HEK293 (cell line): ENCODE data around the gene S100A1.

Experiments
- CTCF ChIA-PET: fragments of 350-600 bp; formaldehyde crosslinking; extraction: SDS; loops from one replicate; lab custom pipeline; 2021; ENCODE audit warnings: antibody characterized with exemption; lab: Yijun Ruan, JAX
- POLR2A ChIA-PET: fragments of 300-600 bp; formaldehyde crosslinking; extraction: SDS; loops from one replicate; lab custom pipeline; 2020; ENCODE audit warnings: antibody characterized with exemption, inconsistent platforms; lab: Yijun Ruan, JAX
- H3K27ac ChIP-seq: fragments of 200-500 bp; sonication (Bioruptor generic); 2 replicates; pipeline ENCODE4 v1.5.1; 2014; ENCODE audit warnings: low read depth, low read length, control low read depth, inconsistent platforms; ENCODE audit errors: extremely low read depth
- H3K36me3 ChIP-seq, 2 experiments: fragments of 200-500 bp in 1 of 2; sonication (Bioruptor generic) in 1 of 2; 1 replicate in 1 of 2; 2 replicates in 1 of 2; pipeline ENCODE4 v1.5.1; 2014 to 2017; ENCODE audit warnings: inconsistent platforms in 2 of 2, low read length in 2 of 2; ENCODE audit not compliant: control insufficient read depth in 2 of 2, insufficient read depth in 1 of 2
- H3K4me1 ChIP-seq: fragments of 200-500 bp; sonication (Bioruptor generic); 2 replicates; pipeline ENCODE4 v1.5.1; 2014; ENCODE audit warnings: mild to moderate bottlenecking, low read length, inconsistent platforms; ENCODE audit not compliant: control insufficient read depth, insufficient read depth
- H3K4me3 ChIP-seq: 2 replicates; pipeline ENCODE4 v1.5.1; 2011; ENCODE audit warnings: low read depth, mild to moderate bottlenecking, control low read depth, low read length, moderate library complexity
- H3K9me3 ChIP-seq: fragments of 200-500 bp; sonication (Bioruptor generic); 2 replicates; pipeline ENCODE4 v1.5.1; 2014; ENCODE audit warnings: low read depth, low read length, inconsistent platforms; ENCODE audit not compliant: control insufficient read depth, insufficient read depth
- GFI1B ChIP-seq: fragments of 450-650 bp; formaldehyde crosslinking; IDR thresholded peaks from 2 replicates; pipeline ENCODE4 v1.5.1; 2016; ENCODE audit warnings: missing biosample characterization, missing genetic modification characterization
- GLIS2 ChIP-seq: fragments of 450-650 bp; formaldehyde crosslinking; IDR thresholded peaks from 2 replicates; pipeline ENCODE4 v1.5.1; 2016; ENCODE audit warnings: missing biosample characterization, missing genetic modification characterization
- KLF1 ChIP-seq: fragments of 450-650 bp; formaldehyde crosslinking; IDR thresholded peaks from 2 replicates; pipeline ENCODE4 v1.5.1; 2016; ENCODE audit warnings: missing biosample characterization, missing genetic modification characterization
- MYNN ChIP-seq: fragments of 450-650 bp; formaldehyde crosslinking; IDR thresholded peaks from 2 replicates; pipeline ENCODE4 v1.5.1; 2016; ENCODE audit warnings: missing biosample characterization, missing genetic modification characterization, borderline replicate concordance
- ZBTB17 ChIP-seq: fragments of 450-650 bp; formaldehyde crosslinking; IDR thresholded peaks from 2 replicates; pipeline ENCODE4 v1.5.1; 2016; ENCODE audit warnings: missing biosample characterization, missing genetic modification characterization
- ZBTB8A ChIP-seq: fragments of 450-650 bp; formaldehyde crosslinking; IDR thresholded peaks from 2 replicates; pipeline ENCODE4 v1.5.1; 2016; ENCODE audit warnings: missing biosample characterization, missing genetic modification characterization
- ZIC2 ChIP-seq: fragments of 450-650 bp; formaldehyde crosslinking; IDR thresholded peaks from 2 replicates; pipeline ENCODE4 v1.5.1; 2016; ENCODE audit warnings: missing biosample characterization, missing genetic modification characterization
- ZNF132 ChIP-seq: fragments of 450-650 bp; formaldehyde crosslinking; IDR thresholded peaks from 2 replicates; pipeline ENCODE4 v1.5.1; 2017; ENCODE audit warnings: missing biosample characterization, missing genetic modification characterization, borderline replicate concordance
- ZNF266 ChIP-seq: fragments of 450-650 bp; formaldehyde crosslinking; IDR thresholded peaks from 2 replicates; pipeline ENCODE4 v1.5.1; 2016; ENCODE audit warnings: missing biosample characterization, missing genetic modification characterization, low read depth
- ZNF292 ChIP-seq: fragments of 450-650 bp; formaldehyde crosslinking; IDR thresholded peaks from 2 replicates; pipeline ENCODE4 v1.5.1; 2016; ENCODE audit warnings: low read depth, missing biosample characterization, missing genetic modification characterization, borderline replicate concordance
- ZNF335 ChIP-seq: fragments of 450-650 bp; formaldehyde crosslinking; conservative IDR thresholded peaks from 2 replicates; pipeline ENCODE4 v1.5.1; 2016; ENCODE audit warnings: missing biosample characterization, missing genetic modification characterization
- ZNF341 ChIP-seq: fragments of 450-650 bp; formaldehyde crosslinking; IDR thresholded peaks from 2 replicates; pipeline ENCODE4; 2016; ENCODE audit warnings: low read depth, missing biosample characterization, missing genetic modification characterization
- ZNF426 ChIP-seq: fragments of 450-650 bp; formaldehyde crosslinking; IDR thresholded peaks from 2 replicates; pipeline ENCODE4 v1.5.1; 2017; ENCODE audit warnings: missing biosample characterization, missing genetic modification characterization, mild to moderate bottlenecking, inconsistent platforms, moderate library complexity
- ZNF768 ChIP-seq: fragments of 450-650 bp; formaldehyde crosslinking; IDR thresholded peaks from 2 replicates; pipeline ENCODE4 v1.5.1; 2018; ENCODE audit warnings: missing biosample characterization, mild to moderate bottlenecking, missing genetic modification characterization
- TF ChIP-seq, protein P1 (sequence below): fragments of 450-650 bp; formaldehyde crosslinking; IDR thresholded peaks from 2 replicates; pipeline ENCODE4 v1.5.1; 2016; ENCODE audit warnings: missing biosample characterization, missing genetic modification characterization
- TF ChIP-seq, protein P2 (sequence below): fragments of 450-650 bp; formaldehyde crosslinking; IDR thresholded peaks from 2 replicates; pipeline ENCODE4 v1.5.1; 2017; ENCODE audit warnings: missing biosample characterization, mild to moderate bottlenecking, missing genetic modification characterization, moderate library complexity
- TF ChIP-seq, protein P3 (sequence below): fragments of 450-650 bp; formaldehyde crosslinking; conservative IDR thresholded peaks from 2 replicates; pipeline ENCODE4 v1.5.1; 2016; ENCODE audit warnings: low read depth, missing biosample characterization, missing genetic modification characterization
- TF ChIP-seq, protein P4 (sequence below): fragments of 450-650 bp; IDR thresholded peaks from 2 replicates; pipeline ENCODE4 v1.5.1; 2018; ENCODE audit warnings: missing biosample characterization, mild to moderate bottlenecking, missing genetic modification characterization
- TF ChIP-seq, protein P5 (sequence below): fragments of 450-650 bp; formaldehyde crosslinking; IDR thresholded peaks from 2 replicates; pipeline ENCODE4 v1.5.1; 2016; ENCODE audit warnings: missing biosample characterization, missing genetic modification characterization

S100A1 gene

DNA sequence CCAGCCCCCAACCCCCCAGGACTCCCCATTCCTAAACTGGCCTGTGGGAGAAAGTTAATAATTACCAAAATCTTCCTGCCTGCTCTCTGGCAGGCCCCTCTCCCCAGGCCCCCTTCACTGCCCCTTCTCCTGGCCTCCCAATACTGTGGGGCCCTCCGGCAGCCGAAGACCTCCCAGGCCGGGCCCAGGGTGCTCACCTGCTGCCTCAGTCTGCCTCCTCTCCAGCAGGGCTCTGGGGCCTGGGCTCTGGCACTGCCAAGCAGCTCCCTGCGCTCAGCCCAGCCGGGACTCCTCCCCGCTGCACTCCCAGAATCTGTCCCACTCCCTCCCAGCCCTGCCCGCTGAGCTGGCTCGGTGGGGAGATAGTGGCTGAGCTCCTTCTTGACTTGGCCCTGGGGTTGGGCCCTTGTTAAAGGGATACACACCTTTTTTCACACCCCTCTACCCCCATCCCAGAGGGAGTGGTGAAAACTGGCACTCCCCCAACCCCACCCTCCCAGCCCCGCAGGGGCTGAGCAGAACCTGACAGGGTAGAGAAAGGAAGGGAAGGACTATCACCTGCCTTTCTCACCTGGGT is 15.4 kb upstream of the S100A1 start, which contains the start of gene S100A16:
TSS of gene S100A16 (minus strand) at position 383 of the 577 bp plus-strand sequence. CDS start 4,986 bp downstream, outside the sequence.
- ChIA-PET POLR2A (interaction anchor here (1.1 to 1.9 kb wide), 2 partner anchors 14 to 21 kb away, joined by 6 to 24 read pairs; partner anchors contain the start of genes CHTOP, S100A1 and S100A13), CTCF (interaction anchor here (0.6 to 4.8 kb wide), 3 partner anchors 14 to 118 kb away, joined by 3 to 28 read pairs (median 6); partner anchors contain the start of genes S100A1 and S100A13)
- TF ChIP-seq, protein P1, sequence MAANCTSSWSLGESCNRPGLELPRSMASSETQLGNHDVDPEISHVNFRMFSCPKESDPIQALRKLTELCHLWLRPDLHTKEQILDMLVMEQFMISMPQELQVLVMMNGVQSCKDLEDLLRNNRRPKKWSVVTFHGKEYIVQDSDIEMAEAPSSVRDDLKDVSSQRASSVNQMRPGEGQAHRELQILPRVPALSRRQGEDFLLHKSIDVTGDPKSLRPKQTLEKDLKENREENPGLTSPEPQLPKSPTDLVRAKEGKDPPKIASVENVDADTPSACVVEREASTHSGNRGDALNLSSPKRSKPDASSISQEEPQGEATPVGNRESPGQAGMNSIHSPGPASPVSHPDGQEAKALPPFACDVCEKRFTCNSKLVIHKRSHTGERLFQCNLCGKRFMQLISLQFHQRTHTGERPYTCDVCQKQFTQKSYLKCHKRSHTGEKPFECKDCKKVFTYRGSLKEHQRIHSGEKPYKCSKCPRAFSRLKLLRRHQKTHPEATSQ: no peak
- TF ChIP-seq MYNN (tag by site-specific recombination) (no peak), ZNF292 (tag by site-specific recombination) (no peak), GLIS2 (tag by site-specific recombination) (0 out of 2 replicates have a peak, but pooled peaks have one; percentile 3), ZNF426 (no peak), ZIC2 (tag by site-specific recombination) (peak; percentile 92), KLF1 (tag by site-specific recombination) (peak; percentile 74), ZNF341 (tag by site-specific recombination) (peak; percentile 28; the same call in 1 of the 2 replicates)
- TF ChIP-seq, protein P2, sequence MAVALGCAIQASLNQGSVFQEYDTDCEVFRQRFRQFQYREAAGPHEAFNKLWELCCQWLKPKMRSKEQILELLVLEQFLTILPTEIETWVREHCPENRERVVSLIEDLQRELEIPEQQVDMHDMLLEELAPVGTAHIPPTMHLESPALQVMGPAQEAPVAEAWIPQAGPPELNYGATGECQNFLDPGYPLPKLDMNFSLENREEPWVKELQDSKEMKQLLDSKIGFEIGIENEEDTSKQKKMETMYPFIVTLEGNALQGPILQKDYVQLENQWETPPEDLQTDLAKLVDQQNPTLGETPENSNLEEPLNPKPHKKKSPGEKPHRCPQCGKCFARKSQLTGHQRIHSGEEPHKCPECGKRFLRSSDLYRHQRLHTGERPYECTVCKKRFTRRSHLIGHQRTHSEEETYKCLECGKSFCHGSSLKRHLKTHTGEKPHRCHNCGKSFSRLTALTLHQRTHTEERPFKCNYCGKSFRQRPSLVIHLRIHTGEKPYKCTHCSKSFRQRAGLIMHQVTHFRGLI (tag by site-specific recombination): 0 out of 2 replicates have a peak, but pooled peaks have one; percentile 21
- no peak within 1 kb of the TSS for H3K27ac ChIP-seq
- H3K4me1 ChIP-seq: no peaks in the 10 kb centered on the region
- H3K9me3 ChIP-seq: no peaks in the 10 kb centered on the region
- peaks cover 0 to under 1% of the 10 kb centered on the region in 2 experiments; a peak in 1 of 3 replicates for H3K36me3 ChIP-seq
- peak within 1 kb of the TSS; percentile 24 for H3K4me3 ChIP-seq

DNA sequence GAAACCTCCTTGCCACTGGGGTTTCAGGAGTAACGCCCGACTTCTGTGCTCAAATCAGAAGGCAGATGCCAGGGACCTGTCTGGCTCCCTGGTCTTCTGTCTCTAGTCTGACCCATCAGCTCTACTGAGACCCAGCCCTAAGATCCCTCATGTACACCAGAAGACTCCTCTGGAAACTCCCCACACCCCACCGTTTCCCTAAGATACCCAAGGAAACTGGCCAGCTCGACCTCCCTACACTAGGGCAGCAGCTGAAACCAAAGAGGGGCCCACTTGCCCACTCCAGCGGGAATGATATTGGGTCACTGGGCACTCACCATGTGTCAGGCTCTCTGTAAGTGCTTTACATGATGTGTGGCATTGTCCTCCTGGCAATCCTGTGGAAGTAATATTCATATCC is 14.8 kb upstream of the S100A1 start:
- H3K9me3 ChIP-seq: no peaks in the 10 kb centered on the region
- peaks cover 0 to 3% of the 10 kb centered on the region in 2 experiments; a peak in 1 of 3 replicates for H3K36me3 ChIP-seq
- no peaks in the 10 kb centered on the region for H3K4me1 ChIP-seq
- ChIA-PET CTCF (interaction anchor here (1.0 to 4.8 kb wide), 2 partner anchors 14 to 41 kb away, joined by 3 to 28 read pairs; partner anchors contain the start of genes S100A1 and S100A13), POLR2A (interaction anchor here (1.9 to 3.3 kb wide), 2 partner anchors 14 to 20 kb away, joined by 10 to 24 read pairs; partner anchors contain the start of genes CHTOP, S100A1 and S100A13)
- H3K27ac ChIP-seq: no peak overlapping the region
- H3K4me3 ChIP-seq: no peak overlapping the region
- TF ChIP-seq ZNF768 (tag by site-specific recombination) (no peak), ZBTB17 (no peak), GFI1B (no peak), ZBTB8A (tag by site-specific recombination) (no peak), ZNF266 (tag by site-specific recombination) (no peak), ZNF335 (tag by site-specific recombination) (no peak), ZNF132 (tag by site-specific recombination) (no peak)
- TF ChIP-seq, protein P3, sequence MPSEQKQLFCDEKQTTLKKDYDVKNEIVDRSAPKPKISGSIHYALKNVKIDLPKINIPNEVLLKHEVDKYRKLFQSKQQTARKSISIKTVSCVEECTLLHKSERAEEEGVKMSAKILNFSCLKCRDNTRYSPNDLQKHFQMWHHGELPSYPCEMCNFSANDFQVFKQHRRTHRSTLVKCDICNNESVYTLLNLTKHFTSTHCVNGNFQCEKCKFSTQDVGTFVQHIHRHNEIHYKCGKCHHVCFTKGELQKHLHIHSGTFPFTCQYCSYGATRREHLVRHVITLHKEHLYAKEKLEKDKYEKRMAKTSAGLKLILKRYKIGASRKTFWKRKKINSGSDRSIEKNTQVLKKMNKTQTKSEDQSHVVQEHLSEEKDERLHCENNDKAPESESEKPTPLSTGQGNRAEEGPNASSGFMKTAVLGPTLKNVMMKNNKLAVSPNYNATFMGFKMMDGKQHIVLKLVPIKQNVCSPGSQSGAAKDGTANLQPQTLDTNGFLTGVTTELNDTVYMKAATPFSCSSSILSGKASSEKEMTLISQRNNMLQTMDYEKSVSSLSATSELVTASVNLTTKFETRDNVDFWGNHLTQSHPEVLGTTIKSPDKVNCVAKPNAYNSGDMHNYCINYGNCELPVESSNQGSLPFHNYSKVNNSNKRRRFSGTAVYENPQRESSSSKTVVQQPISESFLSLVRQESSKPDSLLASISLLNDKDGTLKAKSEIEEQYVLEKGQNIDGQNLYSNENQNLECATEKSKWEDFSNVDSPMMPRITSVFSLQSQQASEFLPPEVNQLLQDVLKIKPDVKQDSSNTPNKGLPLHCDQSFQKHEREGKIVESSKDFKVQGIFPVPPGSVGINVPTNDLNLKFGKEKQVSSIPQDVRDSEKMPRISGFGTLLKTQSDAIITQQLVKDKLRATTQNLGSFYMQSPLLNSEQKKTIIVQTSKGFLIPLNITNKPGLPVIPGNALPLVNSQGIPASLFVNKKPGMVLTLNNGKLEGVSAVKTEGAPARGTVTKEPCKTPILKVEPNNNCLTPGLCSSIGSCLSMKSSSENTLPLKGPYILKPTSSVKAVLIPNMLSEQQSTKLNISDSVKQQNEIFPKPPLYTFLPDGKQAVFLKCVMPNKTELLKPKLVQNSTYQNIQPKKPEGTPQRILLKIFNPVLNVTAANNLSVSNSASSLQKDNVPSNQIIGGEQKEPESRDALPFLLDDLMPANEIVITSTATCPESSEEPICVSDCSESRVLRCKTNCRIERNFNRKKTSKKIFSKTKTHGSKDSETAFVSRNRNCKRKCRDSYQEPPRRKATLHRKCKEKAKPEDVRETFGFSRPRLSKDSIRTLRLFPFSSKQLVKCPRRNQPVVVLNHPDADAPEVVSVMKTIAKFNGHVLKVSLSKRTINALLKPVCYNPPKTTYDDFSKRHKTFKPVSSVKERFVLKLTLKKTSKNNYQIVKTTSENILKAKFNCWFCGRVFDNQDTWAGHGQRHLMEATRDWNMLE: no peak
- TF ChIP-seq, protein P4, sequence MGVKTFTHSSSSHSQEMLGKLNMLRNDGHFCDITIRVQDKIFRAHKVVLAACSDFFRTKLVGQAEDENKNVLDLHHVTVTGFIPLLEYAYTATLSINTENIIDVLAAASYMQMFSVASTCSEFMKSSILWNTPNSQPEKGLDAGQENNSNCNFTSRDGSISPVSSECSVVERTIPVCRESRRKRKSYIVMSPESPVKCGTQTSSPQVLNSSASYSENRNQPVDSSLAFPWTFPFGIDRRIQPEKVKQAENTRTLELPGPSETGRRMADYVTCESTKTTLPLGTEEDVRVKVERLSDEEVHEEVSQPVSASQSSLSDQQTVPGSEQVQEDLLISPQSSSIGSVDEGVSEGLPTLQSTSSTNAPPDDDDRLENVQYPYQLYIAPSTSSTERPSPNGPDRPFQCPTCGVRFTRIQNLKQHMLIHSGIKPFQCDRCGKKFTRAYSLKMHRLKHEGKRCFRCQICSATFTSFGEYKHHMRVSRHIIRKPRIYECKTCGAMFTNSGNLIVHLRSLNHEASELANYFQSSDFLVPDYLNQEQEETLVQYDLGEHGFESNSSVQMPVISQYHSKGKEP (tag by site-specific recombination): no peak
- TF ChIP-seq, protein P5, sequence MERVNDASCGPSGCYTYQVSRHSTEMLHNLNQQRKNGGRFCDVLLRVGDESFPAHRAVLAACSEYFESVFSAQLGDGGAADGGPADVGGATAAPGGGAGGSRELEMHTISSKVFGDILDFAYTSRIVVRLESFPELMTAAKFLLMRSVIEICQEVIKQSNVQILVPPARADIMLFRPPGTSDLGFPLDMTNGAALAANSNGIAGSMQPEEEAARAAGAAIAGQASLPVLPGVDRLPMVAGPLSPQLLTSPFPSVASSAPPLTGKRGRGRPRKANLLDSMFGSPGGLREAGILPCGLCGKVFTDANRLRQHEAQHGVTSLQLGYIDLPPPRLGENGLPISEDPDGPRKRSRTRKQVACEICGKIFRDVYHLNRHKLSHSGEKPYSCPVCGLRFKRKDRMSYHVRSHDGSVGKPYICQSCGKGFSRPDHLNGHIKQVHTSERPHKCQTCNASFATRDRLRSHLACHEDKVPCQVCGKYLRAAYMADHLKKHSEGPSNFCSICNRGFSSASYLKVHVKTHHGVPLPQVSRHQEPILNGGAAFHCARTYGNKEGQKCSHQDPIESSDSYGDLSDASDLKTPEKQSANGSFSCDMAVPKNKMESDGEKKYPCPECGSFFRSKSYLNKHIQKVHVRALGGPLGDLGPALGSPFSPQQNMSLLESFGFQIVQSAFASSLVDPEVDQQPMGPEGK (tag by site-specific recombination): no peak
